Activated CD4-positive, alpha-beta memory T cell treated with anti-CD3 and anti-CD28 coated beads, Interleukin-2, amount 10 ng/mL, durations not matched to agents 7 days and 5 days (primary cell): ENCODE data around the gene ATP1B2. TPM values are rescaled to one million over a fixed set of nuclear protein-coding genes. Genes with fewer than 3 reads are reported as not detected.
"Not testable (repeated sequence)": the region's sequence is repeated elsewhere in the genome, so short reads cannot be mapped to it uniquely, and the experiment has no call there.

Source experiments
- CTCF ChIA-PET: fragments of 350-600 bp; sonication (Branson Sonifier 250); formaldehyde crosslinking; loops from one replicate; lab custom pipeline; 2021; ENCODE audit warnings: antibody characterized with exemption, inconsistent platforms; lab: Charles Lee
- POLR2A ChIA-PET: fragments of 350-600 bp; sonication (Branson Sonifier 250); formaldehyde crosslinking; loops from one replicate; lab custom pipeline; 2021; ENCODE audit warnings: antibody characterized with exemption; lab: Charles Lee
- DNase-seq: peaks from one replicate; pipeline ENCODE4 v3.0.0-alpha.2; 2020
- H3K27ac Mint-ChIP-seq: one replicate; pipeline ENCODE4 v1.8.0; 2021; ENCODE audit warnings: mild to moderate bottlenecking, mixed read lengths
- H3K27me3 Mint-ChIP-seq: one replicate; pipeline ENCODE4 v1.8.0; 2021; ENCODE audit warnings: mixed read lengths
- H3K36me3 Mint-ChIP-seq: one replicate; pipeline ENCODE4 v1.8.0; 2021; ENCODE audit warnings: low read depth, mixed read lengths
- H3K4me1 Mint-ChIP-seq: one replicate; pipeline ENCODE4 v1.8.0; 2021; ENCODE audit warnings: mixed read lengths
- H3K4me3 Mint-ChIP-seq: one replicate; pipeline ENCODE4 v1.8.0; 2021; ENCODE audit warnings: mild to moderate bottlenecking, mixed read lengths
- H3K9me3 Mint-ChIP-seq: one replicate; pipeline ENCODE4 v1.8.0; 2021; ENCODE audit warnings: mixed read lengths
- total RNA-seq, 2 experiments: library from RNA; stranded (reverse); gene quantifications; one replicate each; pipeline ENCODE4 v1.2.3, GENCODE V29; 2021

ATP1B2 gene
- total RNA-seq, 2 experiments from 2014 or later = 0.25 to 0.50 TPM

DNA sequence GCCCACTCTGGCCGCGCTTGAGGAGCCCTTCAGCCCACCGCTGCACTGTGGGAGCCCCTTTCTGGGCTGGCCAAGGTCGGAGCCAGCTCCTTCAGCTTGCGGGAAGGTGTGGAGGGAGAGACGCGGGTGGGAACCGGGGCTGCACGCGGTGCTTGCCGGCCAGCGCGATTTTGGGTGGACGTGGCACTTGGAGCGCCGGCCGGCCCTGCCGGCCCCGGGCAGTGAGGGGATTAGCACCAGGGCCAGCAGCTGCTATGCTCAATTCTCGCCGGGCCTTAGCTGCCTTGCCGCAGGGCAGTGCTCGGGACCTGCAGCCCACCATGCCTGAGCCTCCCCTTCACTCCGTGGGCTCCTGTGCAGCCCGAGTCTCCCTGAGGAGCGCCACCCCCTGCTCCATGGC lies 9.9 kb upstream of the ATP1B2 start:
- POLR2A ChIA-PET = interaction anchor here (1.1 to 3.6 kb wide), 2 partner anchors 26 to 45 kb away, joined by 3 to 28 read pairs; partner anchors contain the start of genes FXR2, TP53 and WRAP53
- H3K4me3 Mint-ChIP-seq = no peak overlapping the region
- CTCF ChIA-PET = interaction anchor here (0.9 to 2.7 kb wide), 2 partner anchors 8 to 47 kb away, joined by 3 to 16 read pairs; partner anchors contain the start of genes TP53 and WRAP53
- peaks cover 2% of the 10 kb centered on the region for H3K27me3 Mint-ChIP-seq
- peaks cover 24% of the 10 kb centered on the region for H3K4me1 Mint-ChIP-seq
- no peak for DNase-seq
- H3K27ac Mint-ChIP-seq = no peak overlapping the region
- no peaks in the 10 kb centered on the region for H3K36me3 Mint-ChIP-seq
- no peaks in the 10 kb centered on the region for H3K9me3 Mint-ChIP-seq

DNA sequence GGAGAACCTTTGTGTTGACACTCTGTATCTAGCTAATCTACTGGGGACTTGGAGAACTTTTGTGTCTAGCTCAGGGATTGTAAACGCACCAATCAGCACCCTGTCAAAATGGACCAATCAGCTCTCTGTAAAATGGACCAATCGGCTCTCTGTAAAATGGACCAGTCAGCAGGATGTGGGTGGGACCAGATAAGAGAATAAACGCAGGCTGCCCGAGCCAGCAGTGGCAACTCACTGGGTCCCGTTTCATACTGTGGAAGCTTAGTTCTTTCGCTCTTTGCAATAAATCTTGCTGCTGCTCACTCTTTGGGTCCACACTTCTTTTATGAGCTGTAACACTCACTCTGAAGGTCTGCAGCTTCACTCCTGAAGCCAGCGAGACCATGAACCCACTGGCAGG lies 9.1 kb upstream of the ATP1B2 start:
- H3K27me3 Mint-ChIP-seq = not testable (repeated sequence)
- CTCF ChIA-PET = interaction anchor here (0.9 to 2.7 kb wide), 3 partner anchors 9 to 46 kb away, joined by 3 to 16 read pairs (median 13); partner anchors contain the start of genes TP53 and WRAP53

DNA sequence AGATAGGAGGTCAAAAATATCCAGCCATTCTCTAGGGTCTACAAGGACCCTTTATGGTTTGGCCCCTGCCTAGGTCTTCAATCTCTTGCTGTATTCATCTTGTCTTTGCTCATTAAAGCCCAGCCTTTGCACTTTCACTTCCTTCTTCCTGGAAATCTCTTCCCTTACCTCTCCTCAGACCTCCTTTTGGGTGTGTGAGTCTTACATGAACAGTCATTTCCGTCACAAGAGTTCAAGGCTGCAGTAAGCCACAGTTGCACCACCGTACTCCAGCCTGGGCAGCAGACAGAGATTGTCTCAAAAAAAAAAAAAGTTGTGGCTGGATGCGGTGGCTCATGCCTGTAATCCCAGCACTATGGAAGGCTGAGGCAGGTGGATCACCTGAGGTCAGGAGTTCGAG lies 6.0 kb upstream of the ATP1B2 start:
- H3K4me3 Mint-ChIP-seq = no peak overlapping the region
- DNase-seq = peak; percentile 37
- no peaks in the 10 kb centered on the region for H3K36me3 Mint-ChIP-seq

More for the DNA sequence above, 9.1 kb upstream of the ATP1B2 start:
- H3K36me3 Mint-ChIP-seq, H3K9me3 Mint-ChIP-seq: not testable (repeated sequence)
- H3K4me3 Mint-ChIP-seq = peak overlapping the region; percentile 68
- POLR2A ChIA-PET = interaction anchor here (1.1 to 3.6 kb wide), 3 partner anchors 14 to 44 kb away, joined by 3 to 28 read pairs (median 3); partner anchors contain the start of genes FXR2, SAT2, TP53 and WRAP53
- peak overlapping the region; percentile 69 for H3K27ac Mint-ChIP-seq
- peaks cover 26% of the 10 kb centered on the region for H3K4me1 Mint-ChIP-seq
- DNase-seq = peak; percentile 47

DNA sequence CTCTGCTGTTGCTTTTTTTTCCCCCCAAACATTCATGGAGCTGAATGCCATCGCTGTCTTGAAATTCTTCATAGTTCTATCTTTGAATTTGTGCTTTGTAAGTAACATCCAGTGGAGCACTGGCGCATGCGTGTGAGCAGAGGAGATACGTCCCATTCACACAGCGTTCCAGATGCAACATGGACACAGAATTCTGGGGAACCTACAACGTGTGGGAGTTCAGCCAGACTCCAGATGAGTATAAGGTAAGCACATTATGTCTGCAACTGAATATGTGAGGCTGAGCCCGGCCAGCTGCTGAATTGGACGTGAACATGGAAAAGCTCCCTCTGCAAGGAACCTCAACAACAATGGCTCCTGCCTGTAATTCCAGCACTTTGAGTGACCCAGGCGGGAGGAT lies 4.3 kb upstream of the ATP1B2 start:
- H3K4me3 Mint-ChIP-seq = no peak overlapping the region
- H3K9me3 Mint-ChIP-seq = no peaks in the 10 kb centered on the region
- ChIA-PET POLR2A (interaction anchor here (0.6 kb wide), 1 partner anchor 309 kb away, joined by 3 read pairs; no protein-coding TSS in a partner anchor), CTCF (interaction anchor here (0.7 kb wide), 2 partner anchors 26 to 31 kb away, joined by 3 read pairs; partner anchors contain the start of gene FXR2)
- no peaks in the 10 kb centered on the region for H3K36me3 Mint-ChIP-seq
- DNase-seq = no peak
- peaks cover 25% of the 10 kb centered on the region for H3K27me3 Mint-ChIP-seq
- peaks cover 39% of the 10 kb centered on the region for H3K4me1 Mint-ChIP-seq
- H3K27ac Mint-ChIP-seq = no peak overlapping the region

More for the DNA sequence above, 6.0 kb upstream of the ATP1B2 start:
- POLR2A ChIA-PET = no interaction called here
- CTCF ChIA-PET = no interaction called here
- Mint-ChIP-seq H3K9me3 (no peaks in the 10 kb centered on the region), H3K27me3 (peaks cover 11% of the 10 kb centered on the region), H3K27ac (no peak overlapping the region), H3K4me1 (peaks cover 27% of the 10 kb centered on the region)

DNA sequence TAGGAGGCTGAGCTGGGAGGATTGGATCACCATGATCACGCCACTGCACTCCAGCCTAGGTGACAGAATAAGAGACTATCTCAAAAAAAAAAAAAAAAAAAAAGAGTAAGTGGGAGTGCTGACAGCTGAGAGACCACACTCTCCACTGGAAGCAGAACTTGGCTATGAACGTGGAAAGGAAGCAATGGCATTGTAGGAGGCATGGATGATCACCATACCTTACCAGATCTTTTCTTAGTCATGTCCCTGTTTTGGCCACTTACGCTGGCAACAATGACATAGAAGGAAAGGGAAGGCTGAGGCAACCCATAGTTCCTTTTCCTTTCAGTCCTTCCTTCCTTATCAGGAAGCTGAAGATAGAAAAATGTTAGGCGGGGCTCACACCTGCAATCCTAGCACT lies 3.7 kb upstream of the ATP1B2 start:
- POLR2A ChIA-PET = interaction anchor here (0.6 kb wide), 1 partner anchor 309 kb away, joined by 3 read pairs; no protein-coding TSS in a partner anchor
- CTCF ChIA-PET = interaction anchor here (0.7 to 1.5 kb wide), 2 partner anchors 26 to 32 kb away, joined by 3 to 4 read pairs; partner anchors contain the start of gene FXR2
- no peak overlapping the region for H3K4me3 Mint-ChIP-seq
- H3K4me1 Mint-ChIP-seq = peaks cover 34% of the 10 kb centered on the region
- H3K27me3 Mint-ChIP-seq = peaks cover 28% of the 10 kb centered on the region
- H3K9me3 Mint-ChIP-seq = no peaks in the 10 kb centered on the region
- H3K27ac Mint-ChIP-seq = no peak overlapping the region
- DNase-seq = no peak
- H3K36me3 Mint-ChIP-seq = no peaks in the 10 kb centered on the region

DNA sequence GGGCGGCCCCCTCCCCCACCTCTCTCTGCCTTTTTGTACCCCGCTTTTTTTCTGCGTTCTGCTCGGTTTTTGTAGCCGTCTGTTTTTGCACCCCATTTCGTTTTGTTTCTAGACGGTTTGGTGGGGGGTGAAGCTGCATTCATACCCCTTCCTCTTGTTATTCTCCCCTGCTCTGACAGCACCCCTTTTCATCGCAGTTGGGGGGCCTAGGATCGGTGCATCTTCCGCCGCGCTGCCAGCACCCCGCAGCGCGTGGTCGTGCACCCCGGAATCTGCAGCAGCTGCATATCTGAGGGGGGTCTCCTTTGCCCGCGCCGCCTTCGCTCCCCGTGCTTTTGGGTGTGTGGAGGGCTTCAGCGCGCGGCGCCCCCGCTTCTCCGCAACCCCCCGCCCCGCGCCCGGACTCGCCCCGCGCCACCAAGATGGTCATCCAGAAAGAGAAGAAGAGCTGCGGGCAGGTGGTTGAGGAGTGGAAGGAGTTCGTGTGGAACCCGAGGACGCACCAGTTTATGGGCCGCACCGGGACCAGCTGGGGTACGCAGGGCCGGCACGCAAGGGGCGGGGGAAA lies 455 bp downstream of the ATP1B2 start:
- H3K36me3 Mint-ChIP-seq = no peaks in the 10 kb centered on the region
- ChIA-PET CTCF (interaction anchor here (1.1 to 1.3 kb wide), 3 partner anchors 35 to 38 kb away, joined by 3 to 5 read pairs (median 3); partner anchors contain the start of genes TP53 and WRAP53), POLR2A (interaction anchor here (0.5 to 2.6 kb wide), 7 partner anchors 9 to 282 kb away, joined by 3 to 26 read pairs (median 4); partner anchors contain the start of genes TP53 and WRAP53)
- DNase-seq = no peak
- peak overlapping the region; percentile 58 for H3K4me3 Mint-ChIP-seq
- H3K27me3 Mint-ChIP-seq = peaks cover 52% of the 10 kb centered on the region
- H3K9me3 Mint-ChIP-seq = no peaks in the 10 kb centered on the region
- no peak overlapping the region for H3K27ac Mint-ChIP-seq
- H3K4me1 Mint-ChIP-seq = peaks cover 15% of the 10 kb centered on the region

DNA sequence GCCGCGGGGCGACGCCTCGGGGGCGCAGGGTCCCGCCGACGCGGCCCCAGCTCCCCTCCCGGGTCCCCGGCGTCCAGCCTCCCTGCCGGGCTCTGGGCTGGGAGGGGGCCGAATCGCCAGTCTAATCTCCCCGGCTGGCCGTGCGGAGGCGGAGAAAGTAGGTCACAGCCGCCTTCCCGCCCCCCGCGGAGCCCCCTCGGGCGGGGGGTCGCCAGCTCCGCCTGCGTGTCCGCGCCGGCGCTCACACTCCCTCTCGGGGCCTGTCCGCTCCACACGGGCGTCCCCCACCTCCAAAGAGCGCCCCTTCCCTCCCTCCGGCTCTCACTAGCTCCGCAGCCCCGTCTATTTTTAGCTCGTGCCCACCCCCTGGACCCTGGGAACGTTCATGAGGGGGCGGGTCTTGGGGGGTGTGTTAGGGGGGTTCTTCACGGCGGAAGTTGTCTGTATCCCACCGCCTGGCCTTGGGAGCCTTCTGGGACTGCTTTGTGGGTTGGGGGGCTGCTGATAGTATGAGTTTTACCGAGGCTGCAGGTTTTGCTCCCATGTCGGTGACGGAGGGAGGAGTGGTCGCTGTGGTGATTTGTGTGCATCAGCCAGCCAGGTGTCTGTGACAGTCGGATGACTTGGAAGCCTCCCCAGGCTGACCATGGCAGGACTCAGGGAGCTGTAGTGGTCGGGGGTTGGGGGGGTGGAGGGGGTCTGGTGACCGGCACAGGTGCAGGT lies 1.1 kb downstream of the ATP1B2 start:
- CTCF ChIA-PET = interaction anchor here (1.2 kb wide), 1 partner anchor 35 kb away, joined by 5 read pairs; the partner anchor contains the start of gene TP53
- H3K36me3 Mint-ChIP-seq = no peaks in the 10 kb centered on the region
- H3K27me3 Mint-ChIP-seq = peaks cover 51% of the 10 kb centered on the region
- DNase-seq = no peak
- no peak overlapping the region for H3K4me3 Mint-ChIP-seq
- POLR2A ChIA-PET = interaction anchor here (0.5 to 2.6 kb wide), 6 partner anchors 9 to 282 kb away, joined by 3 to 26 read pairs (median 4); partner anchors contain the start of genes TP53 and WRAP53
- no peak overlapping the region for H3K27ac Mint-ChIP-seq
- H3K9me3 Mint-ChIP-seq = no peaks in the 10 kb centered on the region
- peaks cover 15% of the 10 kb centered on the region for H3K4me1 Mint-ChIP-seq

DNA sequence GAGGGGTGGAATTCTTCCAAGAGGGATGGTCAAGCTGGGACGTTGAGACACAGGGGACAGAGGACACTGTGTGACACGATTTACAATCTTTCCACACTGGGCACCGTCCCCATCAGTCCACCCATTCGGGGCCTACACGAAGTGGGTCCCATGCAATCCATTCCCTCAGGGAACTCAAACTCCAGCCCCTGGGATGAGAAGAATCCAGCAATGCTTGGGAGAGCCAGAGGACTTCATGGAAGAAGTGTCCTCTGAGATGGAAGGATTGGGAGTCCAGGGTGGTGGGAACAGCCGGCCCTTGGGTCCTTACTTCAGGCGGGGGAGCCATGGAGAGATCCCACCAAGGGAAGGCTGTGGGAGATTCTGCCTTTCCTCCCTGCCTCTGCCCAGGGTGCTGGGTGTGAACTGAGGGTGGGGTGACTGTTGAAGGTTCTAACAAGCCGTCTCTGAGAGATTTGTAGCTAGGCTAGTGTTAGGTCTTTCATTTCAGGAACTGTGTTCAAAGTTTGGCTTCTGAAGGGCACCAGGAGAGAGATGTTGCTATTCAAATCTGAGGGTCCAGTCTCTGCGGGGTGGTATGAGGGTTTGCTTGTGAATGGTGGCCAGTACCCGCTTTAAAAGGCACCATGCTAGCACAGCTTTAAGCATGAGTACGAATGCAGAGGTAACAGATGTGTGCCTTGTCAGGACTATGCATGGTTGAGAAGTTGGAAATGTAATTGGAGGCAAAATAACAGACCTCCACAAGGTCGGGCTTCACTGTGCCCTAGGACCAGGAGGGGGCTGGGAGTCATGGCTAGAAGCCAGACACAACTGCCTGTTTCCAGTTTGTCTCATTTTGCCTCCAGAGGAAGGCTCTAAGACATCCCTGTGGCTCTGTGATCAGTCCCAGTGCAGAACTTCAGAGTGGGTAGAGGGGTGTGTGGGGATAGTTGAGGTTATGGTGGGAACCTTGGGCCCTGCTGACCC lies 1.9 kb downstream of the ATP1B2 start:
- POLR2A ChIA-PET = interaction anchor here (1.3 to 2.6 kb wide), 2 partner anchors 34 kb away, joined by 4 to 26 read pairs; partner anchors contain the start of genes TP53 and WRAP53
- no peak overlapping the region for H3K4me3 Mint-ChIP-seq
- CTCF ChIA-PET = interaction anchor here (1.2 kb wide), 1 partner anchor 20 kb away, joined by 3 read pairs; no protein-coding TSS in a partner anchor
- peaks cover 15% of the 10 kb centered on the region for H3K4me1 Mint-ChIP-seq
- no peaks in the 10 kb centered on the region for H3K36me3 Mint-ChIP-seq
- no peaks in the 10 kb centered on the region for H3K9me3 Mint-ChIP-seq
- H3K27me3 Mint-ChIP-seq = peaks cover 51% of the 10 kb centered on the region
- H3K27ac Mint-ChIP-seq = no peak overlapping the region
- no peak for DNase-seq

DNA sequence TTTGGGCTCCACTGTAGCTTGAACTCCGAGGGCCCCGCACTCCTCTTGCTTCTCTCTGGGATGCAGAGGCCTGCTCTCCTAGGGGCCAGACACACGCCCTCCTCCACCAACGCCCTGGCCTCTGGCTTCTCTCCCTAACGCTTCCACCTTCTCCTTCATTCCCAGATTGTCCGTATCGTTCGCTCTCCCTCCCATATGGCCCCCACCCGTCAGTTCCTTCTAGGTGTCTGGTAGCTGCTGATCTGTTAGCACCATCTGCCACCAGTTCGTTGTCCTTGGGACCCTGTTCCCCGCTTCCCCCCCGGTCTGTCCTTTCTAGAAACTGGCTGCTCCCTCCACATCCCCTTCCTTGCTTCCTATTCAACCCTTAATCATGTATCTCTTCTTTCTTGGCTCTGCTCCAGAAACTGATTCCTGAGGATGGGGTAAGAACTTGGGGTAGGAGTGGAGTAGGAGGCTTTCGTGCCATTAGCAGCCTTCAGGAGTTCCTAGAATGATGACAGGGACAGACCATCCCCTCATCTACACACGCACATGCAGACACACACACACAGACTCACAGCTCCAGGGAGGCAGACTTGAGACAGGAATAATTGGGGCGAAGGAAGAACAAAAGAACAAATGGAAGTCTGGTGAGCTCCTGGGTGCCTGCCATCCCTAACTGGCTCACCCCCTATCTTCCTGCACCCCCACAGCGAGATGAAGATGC lies 4.3 kb downstream of the ATP1B2 start:
- Mint-ChIP-seq H3K36me3 (no peaks in the 10 kb centered on the region), H3K9me3 (no peaks in the 10 kb centered on the region), H3K4me3 (no peak overlapping the region), H3K27me3 (peaks cover 40% of the 10 kb centered on the region), H3K27ac (no peak overlapping the region), H3K4me1 (peaks cover 12% of the 10 kb centered on the region)
- CTCF ChIA-PET = interaction anchor here (1.3 kb wide), 1 partner anchor 18 kb away, joined by 3 read pairs; no protein-coding TSS in a partner anchor
- POLR2A ChIA-PET = interaction anchor here (1.9 kb wide), 1 partner anchor 32 kb away, joined by 7 read pairs; the partner anchor contains the start of gene TP53
- no peak for DNase-seq

DNA sequence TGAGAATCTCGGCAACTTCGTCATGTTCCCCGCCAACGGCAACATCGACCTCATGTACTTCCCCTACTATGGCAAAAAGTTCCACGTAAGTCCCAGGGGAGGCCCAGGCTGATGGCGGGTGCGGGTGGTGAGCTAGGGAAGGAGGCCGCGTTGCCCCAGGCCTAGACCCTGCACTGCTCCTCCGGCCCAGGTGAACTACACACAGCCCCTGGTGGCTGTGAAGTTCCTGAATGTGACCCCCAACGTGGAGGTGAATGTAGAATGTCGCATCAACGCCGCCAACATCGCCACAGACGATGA lies 4.8 kb downstream of the ATP1B2 start:
- Mint-ChIP-seq H3K27ac (no peak overlapping the region), H3K9me3 (no peaks in the 10 kb centered on the region), H3K4me1 (peaks cover 7% of the 10 kb centered on the region), H3K4me3 (no peak overlapping the region), H3K36me3 (no peaks in the 10 kb centered on the region), H3K27me3 (peaks cover 35% of the 10 kb centered on the region)
- CTCF ChIA-PET = interaction anchor here (1.3 kb wide), 1 partner anchor 18 kb away, joined by 3 read pairs; no protein-coding TSS in a partner anchor
- no peak for DNase-seq
- POLR2A ChIA-PET = interaction anchor here (1.9 kb wide), 1 partner anchor 31 kb away, joined by 7 read pairs; the partner anchor contains the start of gene TP53

DNA sequence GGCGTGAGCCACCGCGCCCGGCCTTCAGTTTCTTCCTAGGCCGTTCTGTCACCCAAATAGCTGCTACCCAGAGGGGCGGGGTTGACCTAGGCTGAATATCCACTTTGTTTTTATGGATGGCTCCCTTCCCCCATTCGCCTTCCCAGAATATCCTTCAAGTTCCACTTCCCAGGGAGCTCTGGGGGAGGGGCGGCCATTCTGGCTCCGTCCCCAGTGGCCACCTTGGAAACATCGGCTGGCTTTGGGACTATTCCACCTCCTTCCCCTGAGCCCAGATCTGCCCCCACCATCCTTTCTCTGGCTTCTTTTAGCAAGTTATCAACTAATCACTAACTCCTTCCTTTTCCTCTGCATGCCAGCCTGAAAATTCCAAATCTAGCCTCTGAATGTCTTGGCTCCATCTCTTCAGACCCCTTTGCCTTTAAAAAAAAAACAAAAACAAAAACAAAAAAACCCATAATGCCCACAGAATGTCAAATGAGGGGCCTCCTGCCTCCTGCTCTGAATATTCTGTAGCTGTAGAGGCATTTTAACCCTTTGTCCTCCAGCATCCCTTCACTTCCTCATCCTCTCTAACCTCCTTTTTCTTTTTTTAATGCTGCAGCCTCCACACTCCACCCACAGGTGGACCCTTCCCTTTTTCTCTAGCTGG lies 6.4 kb downstream of the ATP1B2 start:
- Mint-ChIP-seq H3K27ac (no peak overlapping the region), H3K9me3 (no peaks in the 10 kb centered on the region), H3K4me3 (no peak overlapping the region), H3K4me1 (no peaks in the 10 kb centered on the region), H3K36me3 (no peaks in the 10 kb centered on the region), H3K27me3 (peaks cover 25% of the 10 kb centered on the region)
- ChIA-PET POLR2A (interaction anchor here (1.9 kb wide), 1 partner anchor 30 kb away, joined by 7 read pairs; the partner anchor contains the start of gene TP53), CTCF (no interaction called here)
- no peak for DNase-seq
